Activated T-helper 1 cell treated with anti-CD3 and anti-CD28 coated beads, Interleukin-12 subunit alpha, Interleukin-12 subunit beta, Interleukin-2, Interleukin-4 antibody, amounts not matched to agents 30 ng/mL and 10 ng/mL and 1 ng/mL, durations not matched to agents 14 hours and 24 hours and 36 hours (primary cell): Measurements from ENCODE around the gene CEP57L1. TPM values are rescaled to one million over a fixed set of nuclear protein-coding genes. Genes with fewer than 3 reads are reported as not detected.
"Not testable (repeated sequence)": the region's sequence is repeated elsewhere in the genome, so short reads cannot be mapped to it uniquely, and the experiment has no call there.

Experiments
- DNase-seq: peaks from one replicate; pipeline ENCODE4 v3.0.0; 2021; ENCODE audit warnings: low spot score
- H3K27ac Mint-ChIP-seq: one replicate; pipeline ENCODE4 v1.8.0; 2021; ENCODE audit warnings: mild to moderate bottlenecking, mixed read lengths
- H3K27me3 Mint-ChIP-seq: one replicate; pipeline ENCODE4 v1.8.0; 2022; ENCODE audit warnings: mild to moderate bottlenecking, moderate library complexity, mixed read lengths; ENCODE audit not compliant: insufficient read depth
- H3K36me3 Mint-ChIP-seq: one replicate; pipeline ENCODE4 v1.8.0; 2021; ENCODE audit warnings: low read depth, mixed read lengths
- H3K4me1 Mint-ChIP-seq: one replicate; pipeline ENCODE4 v1.8.0; 2021; ENCODE audit warnings: low read depth, mixed read lengths
- H3K4me3 Mint-ChIP-seq: one replicate; pipeline ENCODE4 v1.8.0; 2021; ENCODE audit warnings: mild to moderate bottlenecking, moderate library complexity, mixed read lengths
- H3K9me3 Mint-ChIP-seq: one replicate; pipeline ENCODE4 v1.8.0; 2021; ENCODE audit warnings: mixed read lengths
- intact Hi-C: fragments of 100-400 bp; cut with micrococcal nuclease; formaldehyde crosslinking; loops from one replicate; pipeline ENCODE4 v1.15.1; 2024
- total RNA-seq: library from RNA; stranded (reverse); gene quantifications from 2 replicates; pipeline ENCODE4 v1.2.3, GENCODE V29; 2022

CEP57L1 gene
- total RNA-seq, 1 donor from 2014 or later: 13.5 TPM

- Mint-ChIP-seq H3K4me1 (no peaks in the 10 kb centered on the region), H3K36me3 (no peaks in the 10 kb centered on the region), H3K27me3 (peaks cover 4% of the 10 kb centered on the region), H3K4me3 (no peak overlapping the region), H3K9me3 (no peaks in the 10 kb centered on the region), H3K27ac (no peak overlapping the region)
- DNase-seq: no peak
- intact Hi-C loops: no loop called here
Measured at GRCh38 chr6:109170333-109170732, 75.0 kb downstream of the CEP57L1 start.

- no peak overlapping the region for H3K4me3 Mint-ChIP-seq
- no peak overlapping the region for H3K27ac Mint-ChIP-seq
- no peaks in the 10 kb centered on the region for H3K4me1 Mint-ChIP-seq
- peaks cover 8% of the 10 kb centered on the region for H3K27me3 Mint-ChIP-seq
- H3K36me3 Mint-ChIP-seq: no peaks in the 10 kb centered on the region
- no peak for DNase-seq
- H3K9me3 Mint-ChIP-seq: no peaks in the 10 kb centered on the region
- intact Hi-C loops: no loop called here
Measured at GRCh38 chr6:109172101-109172746, 76.9 kb downstream of the CEP57L1 start.

GRCh38 chr6:109174916-109175315 lies 79.6 kb downstream of the CEP57L1 start:
- Mint-ChIP-seq H3K27ac (no peak overlapping the region), H3K4me1 (no peaks in the 10 kb centered on the region), H3K4me3 (no peak overlapping the region), H3K36me3 (no peaks in the 10 kb centered on the region), H3K27me3 (peaks cover 13% of the 10 kb centered on the region), H3K9me3 (no peaks in the 10 kb centered on the region)
- no peak for DNase-seq
- intact Hi-C loops: no loop called here

GRCh38 chr6:109178921-109179320 lies 83.6 kb downstream of the CEP57L1 start:
- Mint-ChIP-seq H3K27me3 (peaks cover 24% of the 10 kb centered on the region), H3K27ac (no peak overlapping the region), H3K4me3 (no peak overlapping the region), H3K36me3 (no peaks in the 10 kb centered on the region), H3K9me3 (no peaks in the 10 kb centered on the region), H3K4me1 (no peaks in the 10 kb centered on the region)
- DNase-seq: no peak
- intact Hi-C loops: no loop called here

- no peak overlapping the region for H3K4me3 Mint-ChIP-seq
- H3K4me1 Mint-ChIP-seq: no peaks in the 10 kb centered on the region
- peaks cover 30% of the 10 kb centered on the region for H3K27me3 Mint-ChIP-seq
- H3K9me3 Mint-ChIP-seq: no peaks in the 10 kb centered on the region
- no peaks in the 10 kb centered on the region for H3K36me3 Mint-ChIP-seq
- no peak overlapping the region for H3K27ac Mint-ChIP-seq
- DNase-seq: no peak
- intact Hi-C loops: no loop called here
Measured at GRCh38 chr6:109179507-109179906, 84.2 kb downstream of the CEP57L1 start.

- DNase-seq: no peak
- no peaks in the 10 kb centered on the region for H3K4me1 Mint-ChIP-seq
- H3K27me3 Mint-ChIP-seq: peaks cover 44% of the 10 kb centered on the region
- H3K27ac Mint-ChIP-seq: no peak overlapping the region
- no peak overlapping the region for H3K4me3 Mint-ChIP-seq
- intact Hi-C loops: loop anchor here (10.0 kb wide), 2 partner anchors 122 to 1212 kb away; no protein-coding TSS in a partner anchor
- no peaks in the 10 kb centered on the region for H3K36me3 Mint-ChIP-seq
- no peaks in the 10 kb centered on the region for H3K9me3 Mint-ChIP-seq
Measured at GRCh38 chr6:109182578-109182977, 87.3 kb downstream of the CEP57L1 start.

- no peak overlapping the region for H3K27ac Mint-ChIP-seq
- H3K4me1 Mint-ChIP-seq: no peaks in the 10 kb centered on the region
- DNase-seq: no peak
- no peak overlapping the region for H3K4me3 Mint-ChIP-seq
- intact Hi-C loops: loop anchor here (10.0 kb wide), 2 partner anchors 122 to 1212 kb away; no protein-coding TSS in a partner anchor
- no peaks in the 10 kb centered on the region for H3K36me3 Mint-ChIP-seq
- no peaks in the 10 kb centered on the region for H3K9me3 Mint-ChIP-seq
- H3K27me3 Mint-ChIP-seq: peaks cover 47% of the 10 kb centered on the region
Measured at GRCh38 chr6:109183109-109183650, 87.9 kb downstream of the CEP57L1 start.

GRCh38 chr6:109184638-109185037 lies 89.3 kb downstream of the CEP57L1 start:
- Mint-ChIP-seq H3K4me1 (no peaks in the 10 kb centered on the region), H3K9me3 (no peaks in the 10 kb centered on the region), H3K27ac (no peak overlapping the region), H3K36me3 (no peaks in the 10 kb centered on the region), H3K27me3 (peaks cover 42% of the 10 kb centered on the region), H3K4me3 (no peak overlapping the region)
- intact Hi-C loops: loop anchor here (5.0 to 10.0 kb wide), 5 partner anchors 120 to 1210 kb away; partner anchors contain the start of gene ZBTB24
- no peak for DNase-seq

- Mint-ChIP-seq H3K36me3 (peaks cover 3% of the 10 kb centered on the region), H3K27me3 (peaks cover 42% of the 10 kb centered on the region), H3K4me1 (no peaks in the 10 kb centered on the region), H3K27ac (no peak overlapping the region), H3K4me3 (no peak overlapping the region), H3K9me3 (peaks cover 6% of the 10 kb centered on the region)
- DNase-seq: no peak
- intact Hi-C loops: loop anchor here (5.0 to 10.0 kb wide), 5 partner anchors 119 to 1209 kb away; partner anchors contain the start of gene ZBTB24
Measured at GRCh38 chr6:109186012-109186411, 90.7 kb downstream of the CEP57L1 start.

- Mint-ChIP-seq H3K4me1 (no peaks in the 10 kb centered on the region), H3K4me3 (no peak overlapping the region), H3K36me3 (peaks cover 6% of the 10 kb centered on the region), H3K27me3 (peaks cover 39% of the 10 kb centered on the region), H3K27ac (no peak overlapping the region), H3K9me3 (peaks cover 19% of the 10 kb centered on the region)
- intact Hi-C loops: loop anchor here (1.0 to 10.0 kb wide), 9 partner anchors 50 to 1207 kb away; partner anchors contain the start of genes AK9, FIG4 and ZBTB24
- peak; percentile 25 for DNase-seq
Measured at GRCh38 chr6:109187399-109188114, 92.2 kb downstream of the CEP57L1 start.

GRCh38 chr6:109188115-109188411 lies 92.8 kb downstream of the CEP57L1 start:
- Mint-ChIP-seq H3K27me3 (peaks cover 37% of the 10 kb centered on the region), H3K4me1 (no peaks in the 10 kb centered on the region), H3K27ac (no peak overlapping the region), H3K9me3 (peaks cover 23% of the 10 kb centered on the region), H3K36me3 (peaks cover 6% of the 10 kb centered on the region), H3K4me3 (no peak overlapping the region)
- intact Hi-C loops: loop anchor here (1.0 to 10.0 kb wide), 9 partner anchors 49 to 1207 kb away; partner anchors contain the start of genes AK9, FIG4 and ZBTB24
- DNase-seq: no peak

- peaks cover 29% of the 10 kb centered on the region for H3K9me3 Mint-ChIP-seq
- intact Hi-C loops, H3K4me1 Mint-ChIP-seq: not testable (repeated sequence)
Measured at GRCh38 chr6:109191368-109191767, 96.1 kb downstream of the CEP57L1 start.

GRCh38 chr6:109192865-109193264 lies 97.6 kb downstream of the CEP57L1 start:
- intact Hi-C loops: no loop called here
- H3K4me3 Mint-ChIP-seq: no peak overlapping the region
- peaks cover 29% of the 10 kb centered on the region for H3K9me3 Mint-ChIP-seq
- H3K4me1 Mint-ChIP-seq: no peaks in the 10 kb centered on the region
- H3K36me3 Mint-ChIP-seq: peaks cover 6% of the 10 kb centered on the region
- H3K27ac Mint-ChIP-seq: no peak overlapping the region
- peaks cover 4% of the 10 kb centered on the region for H3K27me3 Mint-ChIP-seq
- DNase-seq: no peak

More at GRCh38 chr6:109191368-109191767, 96.1 kb downstream of the CEP57L1 start:
- H3K27ac Mint-ChIP-seq, H3K4me3 Mint-ChIP-seq, H3K27me3 Mint-ChIP-seq, DNase-seq, H3K36me3 Mint-ChIP-seq: not testable (repeated sequence)
